NCI-H748 (cell line): ENCODE measurements around the gene INTS3.
"Not testable (repeated sequence)": the region's sequence is repeated elsewhere in the genome, so short reads cannot be mapped to it uniquely, and the experiment has no call there.

Source experiments
- DNase-seq: peaks from one replicate; lab custom pipeline; 2025; ENCODE audit not compliant: unreplicated experiment; lab: John Stamatoyannopoulos, UW

Gene INTS3

DNA sequence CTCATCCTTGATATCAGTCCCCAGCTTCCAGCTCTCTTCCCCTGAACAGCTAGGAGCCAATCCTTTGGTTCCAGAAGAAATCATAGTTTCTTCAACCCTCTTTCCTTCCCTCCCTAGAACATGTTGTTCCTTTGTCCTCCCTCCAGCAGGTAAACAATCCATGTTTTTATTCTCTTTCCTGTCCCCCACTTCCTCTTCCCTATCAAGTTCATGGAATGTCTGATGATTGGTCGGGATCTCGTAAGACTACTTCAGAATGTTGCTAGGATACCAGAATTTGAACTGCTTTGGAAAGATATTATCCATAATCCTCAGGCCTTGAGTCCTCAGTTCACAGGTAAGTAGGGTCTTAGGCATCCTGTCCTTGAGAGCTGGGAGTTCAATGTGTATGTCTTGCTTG lies 24.2 kb downstream of the INTS3 start:
- DNase-seq, result no peak

DNA sequence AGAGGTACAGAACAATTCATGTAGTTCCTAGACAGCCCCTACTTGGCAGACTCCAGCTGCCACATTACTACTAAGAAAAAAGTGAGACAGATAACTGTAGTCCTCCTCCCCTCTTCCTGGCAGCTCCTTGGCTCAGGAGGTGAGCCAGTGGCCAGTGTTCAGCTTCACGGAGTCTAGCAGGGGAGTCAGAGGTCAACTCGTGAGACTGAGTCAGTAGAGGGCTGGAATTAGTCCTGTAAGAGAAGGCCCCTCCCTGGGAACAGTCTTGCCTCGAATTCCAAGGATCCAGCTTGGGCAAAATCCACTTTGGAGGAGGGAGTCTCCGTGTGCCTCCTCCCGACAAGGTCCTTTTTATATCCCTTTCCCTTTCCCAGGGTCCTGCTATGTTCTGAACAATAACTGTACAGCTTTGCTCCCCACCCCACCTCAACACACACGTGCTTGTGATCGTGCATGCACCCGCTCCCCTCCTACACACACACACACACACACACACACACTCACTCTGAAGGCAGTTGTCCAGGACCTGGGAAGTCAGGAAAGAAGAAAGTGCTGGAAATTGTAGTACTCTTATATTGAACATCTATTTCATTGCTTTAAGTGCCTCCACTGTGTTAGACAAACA lies 24.8 kb downstream of the INTS3 start:
- DNase-seq, result no peak

DNA sequence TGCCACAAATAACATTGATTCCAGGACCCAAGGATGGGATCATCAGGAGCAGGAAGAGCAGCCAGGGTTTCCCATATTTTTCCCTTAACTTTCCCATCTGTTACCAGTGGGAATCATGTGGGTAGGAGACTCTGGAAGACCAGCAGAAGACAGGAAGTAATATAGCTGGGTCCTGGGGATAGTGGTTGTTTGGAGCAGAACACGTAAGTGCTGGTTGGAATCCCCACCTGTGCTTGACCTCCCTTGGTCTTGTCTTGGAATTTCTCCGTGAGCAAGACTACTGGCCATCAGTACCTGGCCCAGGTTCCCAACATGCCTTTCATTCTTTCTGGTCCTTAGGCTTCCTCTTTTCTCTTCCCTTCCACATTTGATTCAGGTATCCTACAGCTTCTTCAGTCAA lies 26.4 kb downstream of the INTS3 start:
- DNase-seq, result no peak

DNA sequence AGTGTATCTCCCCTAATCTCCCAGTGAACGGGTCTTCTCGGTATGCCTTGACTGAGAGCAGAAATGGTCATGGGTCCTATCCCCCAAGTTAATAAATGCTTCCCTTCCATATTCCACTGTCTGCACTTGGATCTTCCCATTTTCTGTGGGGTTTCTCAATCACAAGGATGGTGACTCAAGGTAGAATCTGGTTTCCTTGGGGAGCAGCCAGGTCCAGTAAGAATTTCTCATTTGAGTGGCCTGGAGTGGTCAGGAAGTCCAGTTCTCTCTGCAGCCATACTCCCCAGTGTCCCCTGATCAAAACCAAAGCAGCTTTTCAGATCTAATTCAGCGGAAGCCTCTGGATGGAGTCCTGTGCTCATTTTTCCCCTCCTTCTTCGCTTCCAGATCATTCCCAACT lies 32.6 kb downstream of the INTS3 start:
- DNase-seq, result no peak

DNA sequence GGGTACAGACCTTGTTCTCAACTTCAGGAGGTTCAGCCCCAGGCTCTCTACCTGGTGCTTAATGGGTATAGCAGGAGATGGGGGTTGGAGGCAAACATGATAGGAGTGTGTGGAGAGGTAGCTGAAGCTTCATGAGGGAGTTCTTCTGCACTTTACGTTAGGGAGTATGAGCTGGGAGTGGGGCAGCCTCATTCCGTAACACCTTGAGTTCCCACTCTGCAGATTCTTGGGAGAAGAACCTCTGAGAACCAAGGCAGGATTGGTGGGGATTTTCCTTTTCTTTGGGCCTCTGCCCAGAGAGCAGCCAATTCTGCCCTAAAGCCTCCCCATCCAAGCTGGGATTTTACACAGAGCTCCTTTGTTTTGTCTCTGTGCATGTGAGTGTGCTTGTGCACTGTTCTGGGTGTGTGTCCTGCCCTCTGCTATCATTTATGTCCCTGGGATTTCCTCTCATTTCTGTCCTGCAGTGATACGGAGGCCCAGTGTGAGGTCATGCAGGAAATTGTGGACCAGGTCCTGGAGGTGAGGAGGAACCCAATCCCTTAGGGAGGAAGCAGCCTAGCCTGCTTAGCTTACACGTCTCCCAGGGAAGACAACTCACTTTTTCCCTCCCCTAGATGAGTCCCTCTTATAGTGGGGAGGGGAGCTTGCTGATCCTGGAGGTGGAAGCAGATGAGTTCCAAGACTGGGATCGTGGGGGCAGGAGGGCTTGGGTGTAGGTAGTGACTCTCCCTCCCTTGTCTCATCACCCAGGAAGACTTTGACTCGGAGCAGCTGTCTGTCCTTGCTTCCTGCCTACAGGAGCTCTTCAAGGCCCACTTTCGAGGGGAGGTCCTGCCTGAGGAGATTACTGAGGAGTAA lies 35.7 kb downstream of the INTS3 start:
- no peak for DNase-seq

DNA sequence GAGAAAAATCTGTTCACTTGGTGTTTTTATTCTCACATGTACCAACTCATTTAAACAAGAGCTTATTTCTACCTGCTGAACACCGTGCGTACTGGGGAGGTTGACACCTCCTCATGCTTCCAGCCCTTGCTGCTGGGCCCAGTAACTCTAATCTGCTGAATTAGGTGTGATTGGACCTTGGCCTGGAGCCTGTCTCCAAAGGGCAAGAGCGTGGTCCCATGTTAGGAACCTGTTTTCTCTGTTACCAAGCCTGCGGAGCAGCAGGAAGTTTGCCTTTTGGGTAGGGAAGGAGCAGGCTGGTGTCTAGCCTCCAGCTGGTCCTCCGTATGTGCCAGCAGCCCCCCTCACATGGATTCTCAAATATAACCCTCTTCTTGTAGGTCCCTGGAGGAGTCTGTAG lies 36.5 kb downstream of the INTS3 start:
- no peak for DNase-seq

DNA sequence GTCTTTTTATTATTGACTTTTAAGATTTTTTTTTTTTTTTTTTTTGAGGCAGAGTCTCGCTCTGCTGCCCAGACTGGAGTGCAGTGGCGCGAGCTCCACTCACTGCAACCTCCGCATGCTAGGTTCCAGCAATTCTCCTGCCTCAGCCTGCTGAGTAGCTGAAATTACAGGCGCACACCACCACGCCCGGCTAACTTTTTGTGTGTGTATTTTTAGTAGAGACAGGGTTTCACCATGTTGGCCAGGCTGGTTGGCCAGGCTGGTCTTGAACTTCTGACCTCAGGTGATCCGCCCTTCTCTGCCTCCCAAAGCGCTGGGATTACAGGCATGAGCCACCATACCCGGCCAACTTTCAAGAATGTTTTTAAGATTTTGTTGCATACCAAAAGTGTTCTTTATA lies 38.8 kb downstream of the INTS3 start:
- not testable (repeated sequence) for DNase-seq

DNA sequence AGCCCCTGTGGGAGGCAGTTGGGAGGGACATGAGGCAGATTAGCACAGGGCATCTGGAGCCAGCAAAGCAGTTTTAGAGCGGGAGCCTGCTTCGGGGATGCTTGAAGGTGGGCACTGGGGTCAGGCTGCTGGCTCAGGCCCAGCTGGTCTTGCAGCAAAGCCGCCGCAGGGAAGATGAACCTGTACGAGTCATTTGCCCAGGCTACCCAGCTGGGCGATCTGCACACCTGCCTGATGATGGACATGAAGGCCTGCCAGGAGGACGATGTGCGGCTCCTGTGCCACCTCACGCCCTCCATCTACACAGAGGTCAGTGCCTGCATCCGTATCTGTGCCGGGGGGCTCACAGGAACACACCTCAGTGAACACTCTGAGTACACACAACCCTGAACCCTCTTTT lies 39.7 kb downstream of the INTS3 start:
- DNase-seq, result no peak

DNA sequence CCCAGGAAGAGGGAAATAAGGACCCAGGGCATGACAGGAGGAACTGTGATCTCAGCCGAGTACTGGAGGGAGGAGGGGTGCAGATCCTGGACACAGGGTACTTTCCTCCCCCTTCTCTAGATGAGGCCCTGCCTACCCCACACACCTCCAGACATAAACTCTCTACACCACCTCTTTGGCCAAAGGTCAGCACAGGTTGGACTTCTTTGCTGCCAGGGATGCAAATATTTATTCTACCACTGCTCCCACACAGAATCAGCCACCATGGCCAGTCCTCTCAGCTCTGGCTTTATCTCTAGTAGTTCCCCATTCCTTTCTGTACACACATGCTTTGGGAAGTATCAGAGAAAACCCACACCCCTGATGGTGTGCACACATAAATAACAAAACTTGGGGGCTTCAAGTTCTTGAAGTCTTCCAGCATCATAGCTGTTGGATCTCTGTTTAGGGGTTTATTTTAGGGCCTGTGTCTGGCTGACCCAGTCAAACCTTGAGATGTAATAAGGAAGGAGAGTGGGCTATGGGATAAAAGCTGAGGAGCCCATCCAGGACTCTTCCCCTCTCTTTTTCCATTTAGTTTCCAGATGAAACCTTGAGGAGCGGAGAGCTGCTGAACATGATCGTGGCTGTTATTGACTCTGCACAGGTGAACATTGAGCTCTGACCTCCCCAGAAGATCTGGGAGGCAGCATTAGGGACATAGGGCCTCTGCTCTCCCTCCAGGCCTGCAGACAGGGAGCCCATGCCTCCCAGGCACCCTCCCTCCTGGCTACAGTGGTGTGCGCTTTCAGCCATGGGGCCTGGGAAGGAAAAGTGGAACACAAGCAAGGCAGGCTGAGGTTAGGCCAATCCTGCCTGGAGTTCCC lies 40.7 kb downstream of the INTS3 start:
- DNase-seq, result no peak

DNA sequence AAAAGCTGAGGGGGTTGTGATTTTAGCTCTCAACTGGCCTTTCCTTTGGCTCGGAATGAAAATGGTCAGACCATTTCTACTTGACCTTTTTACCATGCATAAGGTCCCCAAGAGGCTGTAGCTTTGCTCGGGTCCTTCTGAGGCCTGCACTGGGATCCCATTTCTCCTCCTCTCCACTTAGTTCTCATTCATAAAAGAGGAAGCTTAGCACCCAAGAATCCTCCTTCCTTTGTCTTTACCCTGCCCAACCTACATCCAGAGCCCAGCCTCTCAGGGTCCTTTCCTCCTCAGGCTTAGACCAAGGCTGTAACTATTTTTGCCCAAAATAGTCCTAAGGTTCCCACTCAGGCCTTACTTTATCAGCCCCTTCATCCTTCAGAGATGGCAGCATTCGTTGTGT lies 41.4 kb downstream of the INTS3 start:
- DNase-seq, result no peak

DNA sequence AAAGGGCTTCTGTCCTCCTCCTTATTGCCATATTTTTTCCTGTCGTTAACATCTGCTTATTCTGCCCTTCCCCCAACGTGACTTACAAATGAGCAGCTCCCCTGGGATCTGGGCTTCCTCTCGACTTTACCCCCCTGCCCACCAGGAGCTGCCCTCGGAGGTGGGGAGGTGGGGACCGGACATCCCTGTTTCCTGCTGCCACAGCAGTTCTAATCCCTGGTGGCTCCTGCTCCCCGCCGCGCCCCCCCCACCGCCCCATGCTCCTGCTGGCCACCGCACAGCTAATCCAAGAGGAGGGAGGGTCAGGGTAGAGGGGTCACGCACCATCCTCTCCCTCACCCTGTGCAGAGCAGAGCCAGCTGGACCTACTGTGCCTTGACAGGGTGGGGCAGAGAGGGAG lies 42.9 kb downstream of the INTS3 start:
- no peak for DNase-seq

DNA sequence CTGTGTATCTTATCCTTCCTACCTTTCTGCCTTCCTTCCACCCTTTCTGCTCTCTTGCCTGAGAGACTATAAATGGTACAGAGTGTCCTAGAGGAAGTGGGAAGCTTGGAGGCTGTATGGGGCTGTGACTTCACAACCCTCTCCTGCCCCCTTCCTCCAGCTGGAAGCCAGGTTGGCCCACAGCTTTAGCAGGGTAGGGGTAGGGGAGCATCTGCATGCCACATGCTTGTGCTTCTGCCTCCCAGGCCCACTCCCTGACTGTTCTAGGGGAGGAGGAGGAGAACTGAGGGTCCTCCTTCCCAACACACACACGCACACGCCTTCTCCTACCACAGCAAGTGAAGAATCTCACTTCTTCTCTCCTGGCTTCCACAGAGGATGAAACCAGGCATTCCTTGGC lies 43.4 kb downstream of the INTS3 start:
- no peak for DNase-seq

DNA sequence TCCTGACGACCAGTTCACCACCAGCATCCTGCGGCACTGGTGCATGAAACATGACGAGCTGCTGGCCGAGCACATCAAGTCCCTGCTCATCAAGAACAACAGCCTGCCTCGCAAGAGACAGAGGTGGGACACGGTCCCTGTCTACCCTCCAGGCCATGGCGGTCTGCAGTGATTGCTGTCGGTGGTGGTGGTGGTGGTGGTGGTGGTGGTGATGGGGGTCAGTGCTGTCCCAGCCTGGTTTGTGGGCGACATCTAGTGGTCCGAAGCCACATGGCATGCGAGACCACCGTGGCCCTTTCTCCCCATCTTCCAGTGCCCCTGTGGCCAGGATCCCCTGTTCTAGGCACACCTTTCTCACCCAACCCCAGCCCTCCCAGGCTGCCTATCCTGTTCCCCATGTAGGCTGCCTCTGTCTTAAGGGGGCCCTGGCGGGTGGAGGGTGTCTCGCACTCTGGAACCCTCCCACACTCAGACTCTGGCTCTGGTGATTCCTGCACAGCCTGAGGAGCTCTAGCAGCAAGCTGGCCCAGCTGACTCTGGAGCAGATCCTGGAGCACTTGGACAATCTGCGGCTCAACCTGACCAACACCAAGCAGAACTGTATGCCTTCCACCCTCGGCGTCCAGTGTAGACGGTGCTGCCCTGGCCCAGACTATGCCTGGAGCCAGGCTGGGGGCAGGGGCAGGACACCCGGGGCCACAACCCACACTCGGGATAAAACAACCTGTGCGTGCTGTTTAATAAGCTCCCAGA lies 44.2 kb downstream of the INTS3 start:
- peak; percentile 16 for DNase-seq

DNA sequence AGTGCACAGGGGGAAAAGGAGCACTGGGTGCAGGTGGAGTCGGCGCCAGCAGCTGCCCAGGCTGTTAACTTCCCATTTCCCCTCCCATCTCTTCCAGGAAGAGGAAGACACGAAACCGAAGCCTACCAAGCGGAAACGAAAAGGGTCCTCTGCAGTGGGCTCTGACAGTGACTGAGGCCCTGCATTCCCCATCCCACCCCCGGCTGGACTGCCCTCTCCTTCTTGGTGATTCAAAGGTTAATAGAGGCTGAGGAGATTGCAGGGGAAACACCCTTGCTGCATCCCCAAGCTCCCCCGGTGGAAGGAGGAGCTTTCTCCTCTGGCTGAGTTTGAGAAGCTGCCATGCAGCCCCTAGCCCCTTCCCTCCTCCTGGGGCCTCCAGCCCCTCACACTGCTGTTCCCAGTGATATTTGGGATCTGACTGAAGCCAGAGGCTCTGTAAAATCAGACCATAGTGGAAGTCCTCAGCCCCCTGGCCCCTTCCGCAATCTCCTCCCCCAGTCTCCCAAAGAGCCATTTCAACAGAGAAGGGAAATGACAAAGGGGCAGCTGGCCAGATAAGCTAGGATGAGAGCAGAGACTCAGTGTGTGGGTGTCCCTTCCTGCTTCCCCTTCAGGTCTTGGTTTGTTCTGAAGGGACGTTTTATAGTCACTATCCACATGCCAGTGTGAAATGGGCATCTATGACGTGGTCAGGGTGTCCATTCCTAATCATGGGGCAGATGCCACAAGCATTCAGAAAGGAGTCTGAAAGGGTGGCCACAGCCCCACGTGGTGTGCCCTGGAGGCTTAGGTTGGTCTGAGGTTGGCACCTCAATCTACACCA lies 45.5 kb downstream of the INTS3 start:
- DNase-seq, result no peak

DNA sequence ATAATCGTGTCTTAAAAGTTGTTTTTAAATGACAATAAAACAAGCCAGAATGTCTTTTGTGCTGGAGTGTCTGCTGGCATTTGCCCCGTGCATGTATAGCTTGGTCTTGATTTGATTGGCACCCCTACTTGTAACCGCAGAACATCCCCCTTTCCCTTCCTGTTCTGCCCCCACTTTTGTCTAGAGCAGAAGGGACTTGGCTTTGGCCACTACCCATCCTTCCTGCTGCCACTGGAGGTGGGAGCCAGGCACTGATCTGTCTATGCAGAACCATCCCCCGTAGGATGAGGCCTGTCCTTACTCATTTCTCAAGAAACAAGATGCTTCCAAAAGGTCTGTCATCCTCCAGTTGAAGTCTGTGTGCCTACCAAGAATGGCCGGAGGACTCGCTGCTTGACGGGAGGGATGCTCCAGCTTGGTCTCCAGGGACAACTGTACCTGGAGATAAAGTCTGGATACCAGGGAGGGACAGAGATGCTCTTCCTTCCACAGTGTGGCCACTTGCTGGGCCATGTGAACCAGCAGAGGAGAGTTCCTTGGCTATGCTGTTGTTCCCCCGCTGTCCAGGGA lies 46.3 kb downstream of the INTS3 start:
- DNase-seq, result no peak

DNA sequence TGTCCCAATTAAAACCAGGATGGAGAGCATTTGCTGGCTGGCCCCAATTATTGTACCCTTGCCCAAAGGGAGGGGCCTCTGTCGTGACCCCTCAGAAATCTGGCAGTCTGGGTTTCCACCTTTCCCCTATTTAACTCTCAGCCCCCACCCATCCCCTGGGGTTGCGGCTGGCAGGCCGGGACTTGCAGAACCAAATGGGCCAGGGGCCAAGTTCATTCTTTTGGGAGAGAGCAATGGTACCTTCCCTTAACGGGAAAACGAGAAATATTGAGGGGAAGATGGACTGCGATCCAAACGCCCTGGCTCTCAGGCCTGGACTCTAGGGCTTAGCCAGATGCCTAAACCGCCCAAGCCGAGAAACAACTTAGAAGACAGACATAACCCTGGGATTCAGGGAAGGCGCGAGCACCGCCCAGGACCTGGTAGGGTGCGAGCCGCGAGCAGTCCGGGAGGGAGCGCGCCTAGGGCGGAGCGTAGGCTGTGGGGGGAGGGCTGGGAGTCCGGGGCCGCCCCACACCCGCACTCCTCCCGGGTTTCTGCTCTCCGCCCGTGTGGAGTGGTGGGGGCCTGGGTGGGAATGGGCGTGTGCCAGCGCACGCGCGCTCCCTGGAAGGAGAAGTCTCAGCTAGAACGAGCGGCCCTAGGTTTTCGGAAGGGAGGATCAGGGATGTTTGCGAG lies 47.1 kb downstream of the INTS3 start, which contains the start of gene SLC27A3:
TSS of gene SLC27A3 (plus strand) at position 628 of the 678 bp plus-strand sequence. CDS start 91 bp downstream, outside the sequence.
- peak; percentile 86 for DNase-seq

DNA sequence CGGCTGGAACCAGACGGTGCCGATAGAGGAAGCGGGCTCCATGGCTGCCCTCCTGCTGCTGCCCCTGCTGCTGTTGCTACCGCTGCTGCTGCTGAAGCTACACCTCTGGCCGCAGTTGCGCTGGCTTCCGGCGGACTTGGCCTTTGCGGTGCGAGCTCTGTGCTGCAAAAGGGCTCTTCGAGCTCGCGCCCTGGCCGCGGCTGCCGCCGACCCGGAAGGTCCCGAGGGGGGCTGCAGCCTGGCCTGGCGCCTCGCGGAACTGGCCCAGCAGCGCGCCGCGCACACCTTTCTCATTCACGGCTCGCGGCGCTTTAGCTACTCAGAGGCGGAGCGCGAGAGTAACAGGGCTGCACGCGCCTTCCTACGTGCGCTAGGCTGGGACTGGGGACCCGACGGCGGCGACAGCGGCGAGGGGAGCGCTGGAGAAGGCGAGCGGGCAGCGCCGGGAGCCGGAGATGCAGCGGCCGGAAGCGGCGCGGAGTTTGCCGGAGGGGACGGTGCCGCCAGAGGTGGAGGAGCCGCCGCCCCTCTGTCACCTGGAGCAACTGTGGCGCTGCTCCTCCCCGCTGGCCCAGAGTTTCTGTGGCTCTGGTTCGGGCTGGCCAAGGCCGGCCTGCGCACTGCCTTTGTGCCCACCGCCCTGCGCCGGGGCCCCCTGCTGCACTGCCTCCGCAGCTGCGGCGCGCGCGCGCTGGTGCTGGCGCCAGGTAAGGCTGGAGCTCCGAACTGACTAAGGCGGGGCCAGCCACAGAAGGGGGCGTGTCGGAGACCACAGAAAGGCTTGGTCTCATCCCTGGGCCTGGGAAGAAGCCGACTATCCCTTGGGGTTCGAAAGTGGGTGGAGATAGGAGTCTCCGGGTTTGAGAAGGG lies 47.8 kb downstream of the INTS3 start:
- peak; percentile 93 for DNase-seq

DNA sequence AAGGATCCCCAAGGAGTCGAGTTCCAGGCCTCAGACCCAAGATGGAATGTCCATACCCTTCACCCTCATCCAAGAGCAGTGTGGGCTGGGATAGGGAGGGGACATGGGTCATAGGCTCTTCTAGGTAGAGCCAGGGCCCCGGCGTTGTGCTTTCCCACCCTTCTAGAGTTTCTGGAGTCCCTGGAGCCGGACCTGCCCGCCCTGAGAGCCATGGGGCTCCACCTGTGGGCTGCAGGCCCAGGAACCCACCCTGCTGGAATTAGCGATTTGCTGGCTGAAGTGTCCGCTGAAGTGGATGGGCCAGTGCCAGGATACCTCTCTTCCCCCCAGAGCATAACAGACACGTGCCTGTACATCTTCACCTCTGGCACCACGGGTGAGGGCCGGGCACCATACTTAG lies 48.5 kb downstream of the INTS3 start:
- no peak for DNase-seq
